OCI-LY3 (cell line): Measurements from ENCODE around the gene SCO2.

ENCODE experiments used
- CTCF ChIP-seq: fragments of 200-600, 300-600 bp; sonication (generic); IDR thresholded peaks from 2 replicates; pipeline ENCODE4 v1.5.1; 2014; ENCODE audit warnings: antibody characterized with exemption, low read length, low read depth
- EZH2phosphoT487 ChIP-seq: fragments of 200-600 bp; shearing (Covaris generic); IDR thresholded peaks from 2 replicates; pipeline ENCODE4 v1.6.1; 2018; ENCODE audit warnings: antibody characterized with exemption, mixed run types, low read depth

GRCh38 chr22:50529416-50529896, 4.1 kb upstream of the SCO2 start:
- TF ChIP-seq CTCF (no peak), EZH2phosphoT487 (no peak)
